GM10248 (cell line): ENCODE measurements around the gene LRRFIP2.
"Not testable (repeated sequence)": the region's sequence is repeated elsewhere in the genome, so short reads cannot be mapped to it uniquely, and the experiment has no call there.

ENCODE experiments used
- CTCF ChIA-PET: fragments of 300-600 bp; sonication (Branson Sonifier 250); formaldehyde crosslinking; extraction: SDS; loops from one replicate; lab custom pipeline; 2021; ENCODE audit warnings: antibody characterized with exemption; lab: Yijun Ruan, JAX
- POLR2A ChIA-PET: fragments of 350-650 bp; sonication (Branson Sonifier 250); formaldehyde crosslinking; extraction: SDS; loops from one replicate; lab custom pipeline; 2020; ENCODE audit warnings: antibody characterized with exemption; lab: Yijun Ruan, JAX
- DNase-seq: peaks from one replicate; pipeline ENCODE4 v3.0.0; 2012; ENCODE audit errors: extremely low spot score
- TF ChIP-seq, protein P1 (sequence below): IDR thresholded peaks from 2 replicates; pipeline ENCODE4 v1.5.1; 2012; ENCODE audit warnings: mild to moderate bottlenecking, low read depth; ENCODE audit errors: extremely low read depth, missing control alignments, control extremely low read depth

LRRFIP2 gene

DNA sequence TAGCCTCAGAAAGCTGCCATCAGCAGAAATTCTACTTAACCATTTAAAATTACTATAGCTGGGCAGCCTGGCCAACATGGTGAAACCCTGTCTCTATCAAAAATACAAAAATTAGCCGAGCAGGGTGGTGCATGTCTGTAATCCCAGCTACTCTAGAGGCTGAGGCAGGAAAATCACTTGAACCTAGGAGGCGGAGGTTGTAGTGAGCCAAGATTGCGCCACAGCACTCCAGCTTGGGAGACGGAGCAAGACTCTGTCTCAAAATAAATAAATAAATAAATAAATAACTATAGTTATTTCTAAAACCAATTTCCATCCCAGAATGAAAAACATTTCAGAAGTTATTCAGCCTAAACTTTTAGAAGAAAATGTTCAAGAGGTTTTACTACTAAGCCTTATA is 25.1 kb downstream of the LRRFIP2 start:
- CTCF ChIA-PET = interaction anchor here (1.2 to 2.1 kb wide), 3 partner anchors 8 to 46 kb away, joined by 4 read pairs; no protein-coding TSS in a partner anchor
- POLR2A ChIA-PET = no interaction called here
- no peak for DNase-seq
- TF ChIP-seq, protein P1, sequence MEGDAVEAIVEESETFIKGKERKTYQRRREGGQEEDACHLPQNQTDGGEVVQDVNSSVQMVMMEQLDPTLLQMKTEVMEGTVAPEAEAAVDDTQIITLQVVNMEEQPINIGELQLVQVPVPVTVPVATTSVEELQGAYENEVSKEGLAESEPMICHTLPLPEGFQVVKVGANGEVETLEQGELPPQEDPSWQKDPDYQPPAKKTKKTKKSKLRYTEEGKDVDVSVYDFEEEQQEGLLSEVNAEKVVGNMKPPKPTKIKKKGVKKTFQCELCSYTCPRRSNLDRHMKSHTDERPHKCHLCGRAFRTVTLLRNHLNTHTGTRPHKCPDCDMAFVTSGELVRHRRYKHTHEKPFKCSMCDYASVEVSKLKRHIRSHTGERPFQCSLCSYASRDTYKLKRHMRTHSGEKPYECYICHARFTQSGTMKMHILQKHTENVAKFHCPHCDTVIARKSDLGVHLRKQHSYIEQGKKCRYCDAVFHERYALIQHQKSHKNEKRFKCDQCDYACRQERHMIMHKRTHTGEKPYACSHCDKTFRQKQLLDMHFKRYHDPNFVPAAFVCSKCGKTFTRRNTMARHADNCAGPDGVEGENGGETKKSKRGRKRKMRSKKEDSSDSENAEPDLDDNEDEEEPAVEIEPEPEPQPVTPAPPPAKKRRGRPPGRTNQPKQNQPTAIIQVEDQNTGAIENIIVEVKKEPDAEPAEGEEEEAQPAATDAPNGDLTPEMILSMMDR = no peak

DNA sequence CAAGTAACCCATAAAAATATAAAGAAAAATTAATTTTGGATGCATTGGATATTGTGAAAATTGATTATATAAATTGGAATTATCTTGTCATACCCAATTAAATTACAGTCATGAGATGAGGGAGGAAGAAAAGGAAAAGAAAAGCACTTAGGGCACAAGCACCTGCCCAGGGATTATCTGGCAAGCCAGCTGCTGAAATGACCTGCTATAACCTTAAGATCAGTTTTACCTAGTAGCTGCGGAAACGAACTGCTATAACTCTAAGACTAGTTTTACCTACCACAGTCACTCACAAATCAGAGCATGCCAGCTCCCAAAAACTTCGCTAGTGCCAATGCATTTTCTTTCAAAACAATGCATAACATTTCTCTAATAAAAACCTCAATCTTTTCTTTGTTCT is 26.2 kb downstream of the LRRFIP2 start:
- ChIA-PET POLR2A (no interaction called here), CTCF (interaction anchor here (0.9 to 2.1 kb wide), 3 partner anchors 9 to 45 kb away, joined by 3 to 4 read pairs (median 4); no protein-coding TSS in a partner anchor)
- TF ChIP-seq, protein P1 = no peak
- no peak for DNase-seq

DNA sequence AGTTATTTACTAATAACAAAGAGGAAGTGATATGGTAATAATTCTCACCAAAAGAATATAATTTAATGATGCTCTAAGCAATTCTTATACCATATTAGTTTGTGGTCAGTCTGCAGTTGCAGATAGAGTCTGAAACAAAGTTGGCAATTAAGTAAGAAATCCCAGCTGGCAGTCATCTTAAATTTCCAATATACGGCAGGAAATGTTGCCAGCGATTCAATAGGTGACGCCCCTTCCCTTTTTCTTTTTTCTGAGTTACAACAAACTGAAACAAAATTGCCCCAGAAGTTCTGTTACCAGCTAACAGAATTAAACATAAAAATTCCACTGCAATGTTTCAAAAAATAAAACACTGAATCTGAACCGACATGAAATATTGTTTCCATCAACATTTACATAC is 26.7 kb downstream of the LRRFIP2 start:
- DNase-seq = no peak
- ChIA-PET POLR2A (no interaction called here), CTCF (interaction anchor here (0.9 to 2.1 kb wide), 3 partner anchors 8 to 189 kb away, joined by 3 to 4 read pairs (median 3); no protein-coding TSS in a partner anchor)
- TF ChIP-seq, protein P1 = no peak

DNA sequence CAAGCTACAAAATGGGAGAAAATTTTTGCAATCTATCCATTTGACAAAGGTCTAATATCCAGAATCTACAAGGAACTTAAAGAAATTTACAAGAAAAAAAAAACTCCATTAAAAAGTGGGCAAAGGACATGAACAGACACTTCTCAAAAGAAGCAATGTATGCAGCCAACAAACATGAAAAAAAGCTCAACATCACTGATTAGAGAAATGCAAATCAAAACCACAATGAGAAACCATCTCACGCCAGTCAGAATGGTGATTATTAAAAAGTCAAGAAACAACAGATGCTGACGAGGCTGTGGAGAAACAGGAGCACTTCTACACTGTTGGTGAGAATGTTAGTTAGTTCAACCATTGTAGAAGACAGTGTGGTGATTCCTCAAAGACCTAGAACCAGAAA is 27.5 kb downstream of the LRRFIP2 start:
- CTCF ChIA-PET = interaction anchor here (1.3 kb wide), 1 partner anchor 188 kb away, joined by 3 read pairs; no protein-coding TSS in a partner anchor
- POLR2A ChIA-PET, DNase-seq: not testable (repeated sequence)

DNA sequence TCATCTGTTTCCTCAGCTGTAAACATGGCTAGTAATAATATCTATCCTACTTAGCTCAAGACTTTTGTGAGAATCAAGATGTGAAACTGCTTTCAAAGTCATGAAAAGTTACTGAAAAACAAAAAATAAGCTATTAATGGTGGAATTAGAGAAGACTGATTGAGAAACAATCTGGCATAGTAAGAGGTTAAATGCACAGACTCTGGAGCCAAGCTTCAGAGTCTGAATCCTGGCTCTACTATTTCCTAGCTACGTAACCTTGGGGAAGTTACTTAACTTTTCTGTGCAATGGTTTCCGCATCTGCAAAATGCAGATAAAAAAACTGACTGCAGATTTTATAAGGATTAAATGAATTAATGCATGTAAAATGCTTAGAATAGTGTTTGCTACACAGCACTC is 28.8 kb downstream of the LRRFIP2 start:
- CTCF ChIA-PET = interaction anchor here (1.2 kb wide), 1 partner anchor 18 kb away, joined by 3 read pairs; no protein-coding TSS in a partner anchor
- POLR2A ChIA-PET = no interaction called here
- TF ChIP-seq, protein P1 = no peak
- DNase-seq = no peak

DNA sequence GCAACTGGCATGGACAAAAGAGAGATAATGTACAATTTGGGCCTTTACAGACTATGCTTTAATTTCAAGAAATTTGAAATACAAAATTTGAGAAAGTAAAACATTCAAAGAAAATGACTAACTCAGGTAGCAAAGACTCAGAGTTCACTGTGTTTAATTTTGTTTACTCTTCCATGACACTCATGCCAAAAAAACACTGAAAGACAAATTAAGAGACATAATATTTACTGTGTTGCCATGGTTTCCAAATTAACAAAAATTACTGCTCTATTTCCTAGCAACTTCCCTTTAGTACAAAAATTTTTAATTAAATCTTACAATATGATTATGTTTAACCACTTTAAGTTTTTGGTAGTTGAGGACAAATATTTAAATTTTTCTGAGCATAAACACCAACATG is 29.6 kb downstream of the LRRFIP2 start:
- TF ChIP-seq, protein P1 = no peak
- CTCF ChIA-PET = interaction anchor here (1.1 kb wide), 1 partner anchor 47 kb away, joined by 3 read pairs; no protein-coding TSS in a partner anchor
- POLR2A ChIA-PET = no interaction called here
- no peak for DNase-seq

DNA sequence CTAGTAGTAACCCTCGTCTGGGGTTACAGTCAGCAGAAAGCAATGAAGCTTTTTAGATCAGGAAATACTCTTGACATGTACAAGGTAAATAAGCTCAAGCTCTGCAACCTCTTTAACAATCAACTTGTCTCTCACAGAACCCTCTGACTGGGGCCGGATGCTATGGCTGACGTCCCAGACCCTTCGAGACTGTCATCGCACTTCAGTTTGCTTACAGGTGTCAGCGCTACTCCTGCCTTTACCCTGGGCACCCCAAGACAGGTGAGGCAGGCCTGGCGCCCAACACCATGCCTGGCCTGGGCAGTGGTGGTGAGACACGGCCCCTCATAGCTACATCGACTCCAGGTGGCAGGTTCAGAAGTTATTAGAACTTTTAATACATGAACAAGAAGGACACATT is 30.6 kb downstream of the LRRFIP2 start:
- CTCF ChIA-PET = interaction anchor here (0.8 to 1.4 kb wide), 3 partner anchors 26 to 46 kb away, joined by 3 read pairs; no protein-coding TSS in a partner anchor
- POLR2A ChIA-PET = no interaction called here
- no peak for DNase-seq
- TF ChIP-seq, protein P1 = no peak
